HepG2 (cell line): Measurements from ENCODE around the gene COL13A1.

ENCODE experiments used
- CREM ChIP-seq, 2 experiments: sonication (generic) in 1 of 2; formaldehyde crosslinking in 1 of 2; IDR thresholded peaks; 2 replicates each; pipeline versions ENCODE4 v1.4.0 to v1.6.1; 2016 to 2020; ENCODE audit warnings: antibody characterized with exemption in 1 of 2, mild to moderate bottlenecking in 1 of 2, missing genetic modification reagents in 1 of 2
- FOXA3 ChIP-seq: IDR thresholded peaks from 2 replicates; pipeline ENCODE4 v1.6.1; 2016; ENCODE audit warnings: missing genetic modification reagents, missing compliant biosample characterization
- GTF2F1 ChIP-seq: fragments of 150-350 bp; IDR thresholded peaks from 2 replicates; pipeline ENCODE4 v1.6.1; 2014; ENCODE audit warnings: low read length
- MLX ChIP-seq: IDR thresholded peaks from 2 replicates; pipeline ENCODE4 v1.6.1; 2016
- NBN ChIP-seq: fragments of 450-650 bp; conservative IDR thresholded peaks from 2 replicates; pipeline ENCODE4 v1.6.1; 2017
- PHF21A ChIP-seq: sonication (generic); formaldehyde crosslinking; IDR thresholded peaks from 2 replicates; pipeline ENCODE4 v1.5.0; 2020; ENCODE audit warnings: mild to moderate bottlenecking, missing genetic modification reagents
- SMC3 ChIP-seq: IDR thresholded peaks from 2 replicates; pipeline ENCODE4 v1.6.1; 2011; ENCODE audit warnings: low read length, improper control_type of control experiment
- TBP ChIP-seq: sonication (generic); formaldehyde crosslinking; IDR thresholded peaks from 2 replicates; pipeline ENCODE4 v1.5.0; 2020; ENCODE audit warnings: missing genetic modification reagents
- TCF7L2 ChIP-seq: IDR thresholded peaks from 2 replicates; pipeline ENCODE4 v1.6.1; 2011; ENCODE audit warnings: mild to moderate bottlenecking, low read depth, low read length, moderate library complexity
- U2AF2 ChIP-seq: fragments of 200-400 bp; formaldehyde crosslinking; IDR thresholded peaks from 2 replicates; pipeline ENCODE4 v1.6.1; 2017; ENCODE audit warnings: low read depth, mild to moderate bottlenecking, low read length
- YY1 ChIP-seq: IDR thresholded peaks from 2 replicates; pipeline ENCODE4 v1.6.1; 2011; ENCODE audit warnings: low read length, low read depth, moderate library complexity, mild to moderate bottlenecking; ENCODE audit not compliant: insufficient read depth, insufficient replicate concordance
- ZBTB20 ChIP-seq: sonication (generic); formaldehyde crosslinking; IDR thresholded peaks from 2 replicates; pipeline ENCODE4 v1.8.1; 2023; ENCODE audit warnings: missing genetic modification reagents, low read depth, mild to moderate bottlenecking, borderline replicate concordance
- ZNF232 ChIP-seq: sonication (generic); formaldehyde crosslinking; IDR thresholded peaks from 2 replicates; pipeline ENCODE4 v1.4.0; 2020; ENCODE audit warnings: missing genetic modification reagents, borderline replicate concordance

GRCh38 chr10:69901022-69901421, 99.3 kb downstream of the COL13A1 start:
- TF ChIP-seq FOXA3 (CRISPR knock-in tag) (no peak), TCF7L2 (no peak), ZNF232 (CRISPR knock-in tag) (no peak), ZBTB20 (no peak), PHF21A (CRISPR knock-in tag) (no peak), U2AF2 (no peak), CREM (IDR thresholded peaks at IDR 0.05) (no peak), CREM (CRISPR knock-in tag; IDR thresholded peaks at IDR 0.05) (no peak), NBN (no peak), SMC3 (no peak), YY1 (no peak), MLX (CRISPR knock-in tag) (no peak), TBP (CRISPR knock-in tag) (no peak), GTF2F1 (no peak)
